Activated CD4-positive, alpha-beta T cell treated with anti-CD3 and anti-CD28 coated beads, Interleukin-2, amount 50 U/mL, for 48 hours (primary cell): ENCODE results near the gene CYP2A6.
"Not testable (repeated sequence)": the region's sequence is repeated elsewhere in the genome, so short reads cannot be mapped to it uniquely, and the experiment has no call there.

Source experiments
- DNase-seq, 2 experiments: peaks; one replicate each; pipeline ENCODE4 v3.0.0-alpha.2; 2020

CYP2A6 gene

GRCh38 chr19:40843653-40844052 lies 6.6 kb downstream of the CYP2A6 start:
- peak; percentile 64 to 72 for DNase-seq

GRCh38 chr19:40842997-40843652 lies 7.1 kb downstream of the CYP2A6 start:
- not testable (repeated sequence) for DNase-seq

GRCh38 chr19:40842012-40842411 lies 8.2 kb downstream of the CYP2A6 start:
- not testable (repeated sequence) for DNase-seq

GRCh38 chr19:40838477-40838876 lies 11.8 kb downstream of the CYP2A6 start:
- DNase-seq, result not testable (repeated sequence)

- DNase-seq, result no peak
Observed at GRCh38 chr19:40836754-40837429, 13.4 kb downstream of the CYP2A6 start.

GRCh38 chr19:40833728-40834533 lies 16.3 kb downstream of the CYP2A6 start:
- DNase-seq, result not testable (repeated sequence)

- DNase-seq, result not testable (repeated sequence)
Observed at GRCh38 chr19:40832431-40832790, 17.8 kb downstream of the CYP2A6 start.

- no peak for DNase-seq
Observed at GRCh38 chr19:40831502-40832430, 18.5 kb downstream of the CYP2A6 start.

- not testable (repeated sequence) for DNase-seq
Observed at GRCh38 chr19:40830741-40831140, 19.5 kb downstream of the CYP2A6 start.

GRCh38 chr19:40829205-40829604 lies 21.0 kb downstream of the CYP2A6 start:
- no peak for DNase-seq

- DNase-seq, result no peak
Observed at GRCh38 chr19:40827386-40828247, 22.6 kb downstream of the CYP2A6 start.

- DNase-seq, result not testable (repeated sequence)
Observed at GRCh38 chr19:40826699-40827385, 23.4 kb downstream of the CYP2A6 start.

GRCh38 chr19:40826312-40826698 lies 23.9 kb downstream of the CYP2A6 start:
- not testable (repeated sequence) for DNase-seq

GRCh38 chr19:40825460-40826095 lies 24.7 kb downstream of the CYP2A6 start:
- DNase-seq, result not testable (repeated sequence)

GRCh38 chr19:40824916-40825315 lies 25.3 kb downstream of the CYP2A6 start:
- not testable (repeated sequence) for DNase-seq

- DNase-seq, result not testable (repeated sequence)
Observed at GRCh38 chr19:40822704-40823553, 27.3 kb downstream of the CYP2A6 start.

GRCh38 chr19:40822161-40822560 lies 28.1 kb downstream of the CYP2A6 start:
- no peak for DNase-seq

- DNase-seq, result peak; percentile 72 to 75
Observed at GRCh38 chr19:40819479-40820234, 30.6 kb downstream of the CYP2A6 start.
